HFF-Myc (cell line): ENCODE results near the gene HSPB7.

Experiments used
- DNase-seq: peaks from one replicate; pipeline ENCODE4 v3.0.0-alpha.2; 2011; ENCODE audit warnings: low read depth; ENCODE audit errors: extremely low read depth
- H3K4me3 ChIP-seq: replicated peaks from 2 replicates; pipeline ENCODE4 v1.5.1; 2011; ENCODE audit warnings: low read depth, mild to moderate bottlenecking, control low read depth, low read length
- TF ChIP-seq, protein P1 (sequence below): IDR thresholded peaks from 2 replicates; pipeline ENCODE4 v1.5.1; 2012; ENCODE audit warnings: mild to moderate bottlenecking, low read depth, low read length, control low read depth; ENCODE audit errors: missing control alignments

The HSPB7 gene

DNA sequence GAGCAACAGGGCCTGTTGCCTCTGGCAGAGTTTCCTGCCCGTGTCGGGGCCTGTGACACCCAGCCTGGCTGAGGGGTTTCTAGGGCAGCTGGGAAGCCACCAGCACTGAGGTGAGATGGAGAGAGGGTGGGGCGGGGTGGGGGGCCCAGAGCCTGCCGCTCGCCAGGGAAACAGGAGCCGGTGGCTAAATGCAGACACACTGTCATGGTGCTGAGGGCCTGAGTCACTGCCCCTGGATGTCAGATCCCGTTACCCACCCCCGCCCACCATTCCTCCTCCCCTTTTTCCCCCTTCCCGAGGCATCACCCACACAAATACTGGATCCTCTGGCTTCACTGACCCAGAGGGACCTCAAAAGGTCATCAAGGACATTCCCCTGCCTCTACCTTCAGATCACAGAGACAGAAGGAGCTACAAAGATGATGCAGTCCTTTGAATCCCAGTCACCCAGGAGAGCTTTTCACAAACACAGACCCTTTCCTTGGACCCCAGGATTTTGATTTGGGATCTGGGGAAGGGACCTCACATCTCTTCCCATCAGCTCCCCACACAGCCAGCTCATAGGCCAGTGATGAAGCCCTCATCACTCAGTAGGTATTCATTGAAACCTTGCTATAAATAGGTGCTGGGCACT is 1.9 kb upstream of the HSPB7 start:
- DNase-seq, result no peak
- H3K4me3 ChIP-seq, result no peak overlapping the region
- TF ChIP-seq, protein P1, sequence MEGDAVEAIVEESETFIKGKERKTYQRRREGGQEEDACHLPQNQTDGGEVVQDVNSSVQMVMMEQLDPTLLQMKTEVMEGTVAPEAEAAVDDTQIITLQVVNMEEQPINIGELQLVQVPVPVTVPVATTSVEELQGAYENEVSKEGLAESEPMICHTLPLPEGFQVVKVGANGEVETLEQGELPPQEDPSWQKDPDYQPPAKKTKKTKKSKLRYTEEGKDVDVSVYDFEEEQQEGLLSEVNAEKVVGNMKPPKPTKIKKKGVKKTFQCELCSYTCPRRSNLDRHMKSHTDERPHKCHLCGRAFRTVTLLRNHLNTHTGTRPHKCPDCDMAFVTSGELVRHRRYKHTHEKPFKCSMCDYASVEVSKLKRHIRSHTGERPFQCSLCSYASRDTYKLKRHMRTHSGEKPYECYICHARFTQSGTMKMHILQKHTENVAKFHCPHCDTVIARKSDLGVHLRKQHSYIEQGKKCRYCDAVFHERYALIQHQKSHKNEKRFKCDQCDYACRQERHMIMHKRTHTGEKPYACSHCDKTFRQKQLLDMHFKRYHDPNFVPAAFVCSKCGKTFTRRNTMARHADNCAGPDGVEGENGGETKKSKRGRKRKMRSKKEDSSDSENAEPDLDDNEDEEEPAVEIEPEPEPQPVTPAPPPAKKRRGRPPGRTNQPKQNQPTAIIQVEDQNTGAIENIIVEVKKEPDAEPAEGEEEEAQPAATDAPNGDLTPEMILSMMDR, result no peak

DNA sequence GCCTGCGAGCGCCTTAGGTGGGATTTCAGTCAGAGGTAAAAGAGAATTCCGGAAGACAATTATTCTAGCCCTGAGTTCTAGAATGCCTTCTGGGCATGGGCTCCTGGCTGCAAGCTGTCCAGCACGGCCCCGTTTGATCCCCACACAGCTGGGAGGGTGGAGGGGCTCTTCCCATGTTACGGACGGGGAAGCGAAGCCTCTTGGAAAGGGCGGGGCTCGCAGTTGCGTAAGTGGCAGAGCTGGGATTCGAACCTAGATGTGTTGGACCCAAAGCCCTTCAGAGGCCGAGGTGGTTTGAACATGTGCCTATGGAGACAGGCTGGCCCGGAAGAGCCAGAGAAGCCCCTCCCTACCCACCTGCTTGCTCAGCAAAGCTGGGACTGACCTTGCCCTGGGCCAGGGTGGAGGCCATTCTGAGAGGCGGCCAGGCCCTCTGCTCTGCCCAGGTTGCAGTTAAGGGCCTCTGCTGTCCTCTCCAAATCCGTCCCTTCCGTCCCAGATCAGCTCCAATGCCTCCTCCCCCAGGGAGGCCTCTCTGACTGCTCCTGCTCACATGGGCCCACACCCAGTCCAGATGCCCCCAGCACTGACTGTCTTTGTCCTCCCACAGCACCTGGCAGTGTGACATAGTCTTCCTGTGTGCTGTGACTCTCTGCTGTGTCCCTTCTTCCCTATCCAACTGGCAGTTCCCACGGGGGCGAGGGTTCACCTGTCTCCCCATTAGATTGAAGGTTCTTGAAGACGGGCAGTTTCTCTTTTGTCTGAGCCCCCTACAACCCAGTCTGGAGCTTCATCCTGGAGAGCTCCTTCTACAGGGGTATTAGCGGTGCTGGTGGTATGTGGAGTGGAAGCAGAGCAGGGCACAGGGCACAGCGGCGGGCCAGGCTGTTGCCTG is 1.2 kb upstream of the HSPB7 start:
- no peak overlapping the region for H3K4me3 ChIP-seq
- TF ChIP-seq, protein P1, result no peak
- no peak for DNase-seq

DNA sequence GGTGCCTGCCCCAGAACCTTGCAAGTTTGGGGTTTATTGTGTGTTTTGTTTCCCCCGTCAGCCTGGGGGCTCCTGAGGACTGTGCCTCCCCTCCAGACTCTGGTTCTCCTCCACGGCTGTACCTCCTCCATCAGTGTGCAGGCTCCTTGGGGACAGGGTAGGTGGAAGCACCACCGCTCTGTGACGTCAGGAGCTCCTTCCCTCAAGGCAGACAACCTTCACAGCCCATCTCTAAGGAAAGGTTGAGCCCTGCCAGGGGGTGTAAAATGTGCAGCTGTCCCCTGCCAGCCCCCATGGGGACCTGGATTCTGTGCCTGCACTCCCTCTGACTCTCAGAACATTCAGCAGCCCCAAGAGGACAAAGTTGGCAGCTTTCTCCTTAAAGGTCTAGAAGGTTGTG is 465 bp upstream of the HSPB7 start:
- TF ChIP-seq, protein P1, result no peak
- no peak for DNase-seq

DNA sequence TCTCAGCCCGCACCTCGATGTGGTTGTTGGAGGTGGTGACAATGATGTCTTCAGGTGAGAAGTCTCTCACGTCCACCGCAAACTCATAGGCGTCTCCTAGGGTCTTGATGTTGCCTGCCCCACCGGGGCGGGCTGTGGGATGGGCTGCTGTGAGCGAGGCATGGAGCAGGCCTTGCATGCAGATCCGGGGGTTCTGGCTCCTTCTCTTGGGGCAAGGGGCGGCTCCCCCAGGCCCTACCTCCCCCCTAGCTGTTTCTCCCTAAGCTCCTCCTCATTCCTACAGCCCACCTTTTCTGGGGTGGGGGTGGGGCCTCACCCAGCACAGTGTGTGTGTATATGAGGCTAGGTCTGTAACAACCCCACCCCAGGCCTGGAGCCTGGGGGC is 775 bp downstream of the HSPB7 start:
- no peak overlapping the region for H3K4me3 ChIP-seq
- DNase-seq, result no peak

More for the DNA sequence above, 465 bp upstream of the HSPB7 start:
- H3K4me3 ChIP-seq, result no peak overlapping the region

DNA sequence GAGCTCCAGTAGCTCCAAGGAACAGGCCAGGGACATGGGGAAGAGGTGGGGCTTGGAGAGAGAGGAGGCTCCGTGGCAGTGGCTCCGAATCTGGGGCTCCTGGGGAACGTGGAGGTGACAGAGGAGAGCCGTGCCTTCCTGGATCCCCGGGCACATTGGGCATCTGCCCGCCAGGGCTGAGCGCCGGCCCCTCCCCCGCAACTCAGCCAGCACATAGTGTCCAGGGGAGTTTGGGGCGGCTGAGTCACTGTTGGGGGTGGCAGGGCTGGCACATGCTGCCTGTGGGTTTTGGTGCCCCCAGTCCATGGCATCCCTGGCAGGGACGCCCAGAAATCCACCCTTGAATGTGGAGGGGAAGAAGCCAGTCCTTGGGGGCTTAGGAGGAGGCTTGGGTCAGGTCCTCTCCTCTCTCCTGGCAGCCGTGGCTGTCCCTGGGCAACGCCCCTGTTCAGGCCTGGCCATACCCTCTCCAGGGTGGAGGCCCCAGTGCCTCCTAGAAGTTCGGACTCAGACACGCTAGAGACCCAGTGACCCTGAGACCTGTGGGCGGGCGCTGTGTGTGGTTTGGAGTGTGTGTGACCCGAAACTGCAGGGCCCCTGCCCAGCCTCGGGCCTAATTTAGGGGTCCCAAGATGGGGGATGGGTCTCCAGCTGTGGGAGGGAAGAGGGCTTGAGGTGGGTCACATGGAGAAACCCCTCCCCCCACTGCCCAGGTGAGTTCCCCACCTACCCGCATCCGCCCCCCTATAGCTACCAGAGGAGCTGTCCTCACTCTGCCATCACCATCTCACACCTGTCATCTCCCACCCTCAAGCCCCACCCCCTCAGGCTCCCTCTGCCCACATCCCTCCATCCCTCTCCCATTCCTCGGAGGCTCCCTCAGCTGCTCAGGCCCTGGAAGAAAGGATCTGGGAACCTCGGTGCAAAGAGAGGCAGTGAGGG is 1.6 kb downstream of the HSPB7 start:
- no peak overlapping the region for H3K4me3 ChIP-seq
- DNase-seq, result no peak
- TF ChIP-seq, protein P1, result no peak

More for the DNA sequence above, 775 bp downstream of the HSPB7 start:
- TF ChIP-seq, protein P1, result no peak

DNA sequence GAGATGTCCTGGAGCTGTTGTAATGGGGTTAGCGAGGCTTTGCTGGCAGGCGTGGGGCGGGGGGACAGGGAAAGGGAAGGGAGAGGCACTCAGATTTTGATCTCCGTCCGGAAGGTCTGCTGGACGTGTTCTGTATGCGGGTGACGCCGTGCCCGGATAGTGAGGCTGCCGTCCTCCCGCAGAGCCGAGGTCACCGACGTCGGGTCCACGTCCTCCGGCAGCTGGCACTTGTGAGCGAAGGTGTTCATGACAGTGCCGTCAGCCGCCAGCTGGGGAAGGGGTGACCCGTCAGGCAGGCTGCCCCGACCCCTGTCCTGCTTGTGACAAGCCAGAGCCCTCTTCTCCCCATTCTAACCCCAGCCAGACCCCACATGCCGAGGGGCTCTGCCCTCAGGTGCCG is 2.4 kb downstream of the HSPB7 start:
- TF ChIP-seq, protein P1, result no peak
- no peak for DNase-seq
- no peak overlapping the region for H3K4me3 ChIP-seq
